ENCODE measurements around the gene ADCY3.

Gene ADCY3

DNA sequence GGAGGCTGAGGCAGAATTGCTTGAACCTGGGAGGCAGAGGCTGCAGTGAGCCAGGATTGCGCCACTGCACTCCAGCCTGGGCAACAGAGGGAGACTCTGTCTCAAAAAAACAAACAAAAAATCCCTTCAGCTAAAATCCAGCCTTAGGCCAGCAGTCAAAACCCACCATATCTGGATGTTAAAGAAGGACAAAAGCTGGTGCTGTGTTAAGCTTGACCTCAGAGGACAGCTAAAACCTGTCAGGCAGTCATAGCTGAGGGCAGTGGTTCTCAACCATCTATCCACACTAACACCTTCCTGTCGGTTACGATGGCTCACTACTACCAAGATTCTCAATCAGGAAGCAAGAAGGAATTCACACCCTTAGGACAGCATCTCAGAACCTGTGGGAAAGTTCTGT is 136.4 kb downstream of the ADCY3 start:
- in situ Hi-C loops (cut with MboI; ENCODE audit: low sequenced_read_pairs): no loop called here

DNA sequence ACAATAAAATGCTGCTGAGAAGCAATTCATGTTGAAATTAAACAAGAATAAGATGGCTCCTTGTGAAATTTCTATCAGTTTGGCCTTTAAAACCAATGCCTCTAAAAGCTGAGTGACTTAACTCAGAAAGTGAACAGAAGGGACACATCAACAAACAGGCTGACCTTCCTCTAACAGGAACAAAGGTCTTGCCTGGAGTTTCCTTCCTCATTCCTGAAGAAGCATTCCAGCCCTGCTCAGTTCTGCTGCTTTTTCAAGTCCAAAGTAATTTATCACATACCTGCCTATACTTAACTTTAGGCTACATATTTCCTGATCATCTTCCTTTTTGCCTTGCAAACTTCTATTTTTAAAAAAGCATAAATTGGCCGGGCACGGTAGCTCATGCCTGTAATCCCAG is 140.9 kb downstream of the ADCY3 start:
- in situ Hi-C loops (cut with MboI; ENCODE audit: low sequenced_read_pairs): no loop called here

DNA sequence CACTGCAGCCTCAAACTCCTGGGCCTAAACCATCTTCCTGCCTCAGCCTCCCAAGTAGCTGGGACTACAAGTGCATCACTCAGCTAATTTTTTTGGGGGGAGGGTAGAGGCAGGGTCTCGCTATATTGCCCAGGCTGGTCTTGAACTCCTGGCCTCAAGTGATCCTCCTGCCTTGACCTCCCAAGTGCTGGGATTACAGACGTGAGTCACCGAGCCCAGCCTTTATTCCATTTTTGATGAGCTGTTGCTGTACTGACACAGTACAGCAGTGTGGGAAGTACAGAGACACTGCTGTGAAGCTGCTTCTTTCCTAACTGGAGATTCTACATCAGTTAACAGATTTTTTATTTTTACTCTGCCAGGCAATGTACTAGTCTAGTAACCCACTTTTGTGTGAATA is 145.7 kb downstream of the ADCY3 start:
- in situ Hi-C loops (cut with MboI; ENCODE audit: low sequenced_read_pairs): no loop called here

DNA sequence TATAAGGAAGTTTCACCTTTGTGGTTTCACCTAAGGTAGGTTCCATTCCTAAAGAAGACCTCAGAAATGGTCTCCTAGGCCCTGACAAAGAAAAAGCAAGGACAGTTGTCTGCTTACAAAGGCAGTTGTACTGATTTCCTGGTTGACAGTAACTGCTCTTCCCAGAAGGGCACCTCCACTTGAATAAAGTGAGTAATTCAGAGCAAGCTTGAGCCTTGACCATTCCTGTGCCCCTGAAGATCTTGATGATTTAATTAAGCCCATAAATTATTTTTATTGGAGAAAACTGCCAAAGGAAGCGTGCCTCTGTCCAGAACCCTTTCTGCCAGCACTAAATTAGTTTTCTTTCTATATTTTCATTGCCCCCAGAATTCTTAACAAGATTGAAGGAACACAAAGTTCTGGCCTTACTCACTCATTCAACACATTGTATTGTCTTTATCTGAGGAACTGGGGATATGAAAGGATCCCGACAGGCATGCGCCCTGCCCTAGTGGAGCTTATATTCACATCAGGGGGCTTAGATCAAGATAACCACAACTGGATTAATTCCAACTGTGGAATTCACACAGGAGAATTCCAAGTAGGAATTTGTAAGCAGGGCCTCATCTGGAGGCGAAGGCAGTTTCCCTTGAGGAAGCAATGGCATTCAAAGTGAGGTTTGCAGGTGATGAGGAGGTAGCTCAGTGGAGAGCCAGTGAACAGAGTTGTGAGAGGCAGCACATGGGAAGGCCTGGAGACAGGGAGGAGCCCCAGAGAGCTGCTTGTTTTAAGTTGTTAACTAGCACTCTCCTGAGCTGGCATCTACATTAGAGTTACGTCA is 148.1 kb downstream of the ADCY3 start:
- in situ Hi-C loops (cut with MboI; ENCODE audit: low sequenced_read_pairs): no loop called here

DNA sequence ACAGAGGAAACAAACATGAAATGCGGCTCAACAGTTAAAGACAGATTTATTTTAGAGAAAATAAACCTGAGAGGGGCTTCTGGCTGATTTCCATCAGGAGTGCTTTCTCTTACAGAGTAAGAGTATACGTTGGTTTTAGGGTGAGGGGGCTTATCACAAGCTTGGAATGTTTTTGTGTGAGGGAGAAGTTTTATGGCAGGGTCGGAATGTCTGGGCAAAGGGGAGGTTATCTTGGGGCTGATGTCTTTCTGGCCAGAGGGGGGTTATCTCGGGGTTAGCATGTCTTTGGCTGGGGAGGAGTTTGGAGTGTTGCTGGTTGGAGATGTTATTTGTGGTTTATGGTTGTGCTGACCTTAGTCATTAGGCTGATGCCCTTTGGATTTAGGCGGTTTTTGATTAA is 149.0 kb downstream of the ADCY3 start:
- in situ Hi-C loops (cut with MboI; ENCODE audit: low sequenced_read_pairs): no loop called here
